ENCODE data around the gene PIP4K2C. TPM values are rescaled to one million over a fixed set of nuclear protein-coding genes. Genes with fewer than 3 reads are reported as not detected.

PIP4K2C gene
- total RNA-seq, 1 experiment from 2014 or later, result 37.1 TPM

GRCh38 chr12:57564178-57564740 lies 26.7 kb upstream of the PIP4K2C start:
- Histone ChIP-seq H3K9ac (ENCODE audit: extremely low read depth, insufficient read length, low read length) (no peak overlapping the region), H2BK20ac (ENCODE audit: low read depth, low read length, poor library complexity, severe bottlenecking) (no peak overlapping the region), H2BK5ac (ENCODE audit: insufficient read length, low read length) (no peak overlapping the region), H3K23me2 (ENCODE audit: insufficient read length, low read depth, low read length, poor library complexity, severe bottlenecking) (peaks cover 3% of the 10 kb centered on the region), H4K8ac (replicated peaks; ENCODE audit: insufficient read length, low read depth, low read length) (no peak overlapping the region), H3K9me3 (ENCODE audit: control insufficient read depth, low read depth, low read length) (no peaks in the 10 kb centered on the region), H2BK15ac (ENCODE audit: low read depth, low read length) (no peak overlapping the region), H4K91ac (ENCODE audit: insufficient read length, low read depth, low read length) (no peak overlapping the region), H3K79me1 (ENCODE audit: insufficient read depth, low read depth, low read length, poor library complexity, severe bottlenecking) (no peaks in the 10 kb centered on the region), H3K14ac (ENCODE audit: insufficient read depth, low read length) (no peak overlapping the region), H4K20me1 (ENCODE audit: control insufficient read depth, insufficient read depth, insufficient read length) (no peaks in the 10 kb centered on the region), H3K4ac (ENCODE audit: low read depth, low read length) (no peak overlapping the region), H3T11ph (ENCODE audit: low read length) (no peak overlapping the region), H3K56ac (ENCODE audit: insufficient read length, low read depth, low read length) (no peak overlapping the region), H2BK120ac (ENCODE audit: low read depth, low read length, poor library complexity, severe bottlenecking) (no peak overlapping the region), H3K27me3 (ENCODE audit: insufficient read depth, low read length) (no peaks in the 10 kb centered on the region), H3K27ac (ENCODE audit: insufficient read length, low read depth, low read length) (no peak overlapping the region), H2BK12ac (ENCODE audit: insufficient read length, low read depth, low read length) (no peak overlapping the region), H4K5ac (ENCODE audit: insufficient read length, low read depth, low read length) (no peak overlapping the region), H3K18ac (ENCODE audit: insufficient read length, low read depth, low read length) (no peak overlapping the region), H2AK5ac (ENCODE audit: insufficient read length, low read length) (no peak overlapping the region), H3K4me2 (ENCODE audit: insufficient read depth, insufficient read length, low read length) (no peak overlapping the region), H3K23ac (ENCODE audit: insufficient read length, low read depth, low read length) (no peak overlapping the region), H3K4me1 (ENCODE audit: insufficient read depth, low read length) (no peaks in the 10 kb centered on the region), H3K79me2 (ENCODE audit: insufficient read depth, low read length) (no peaks in the 10 kb centered on the region), H2AFZ (ENCODE audit: low read length) (no peak overlapping the region)
- Mint-ChIP-seq H3K36me3 (ENCODE audit: insufficient read depth in 1 of 3, low read depth in 3 of 3) (peaks cover 19 to 37% (median 36%) of the 10 kb centered on the region in 3 experiments; a peak in 6 of 7 replicates), H3K4me3 (no peak overlapping the region), H3K27me3 (ENCODE audit: low read depth) (no peaks in the 10 kb centered on the region), H3K27ac (no peak overlapping the region), H3K9me3 (no peaks in the 10 kb centered on the region), H3K4me1 (no peaks in the 10 kb centered on the region)
- no CpG with 5 or more reads among the region's 7 CpGs for WGBS (ENCODE audit: extremely low coverage, insufficient read length, low lambda C conversion rate)
- no peak for DNase-seq
- no peak for TF ChIP-seq CTCF (conservative IDR thresholded peaks at IDR 0.05)

Measured in H9 (cell line).